H9 (cell line): ENCODE data around the gene EPB41L4B. TPM values are rescaled to one million over a fixed set of nuclear protein-coding genes. Genes with fewer than 3 reads are reported as not detected.

ENCODE experiments used
- DNase-seq: peaks from one replicate; pipeline ENCODE4 v3.0.0-alpha.2; 2017
- H2AFZ ChIP-seq: one replicate; pipeline ENCODE4 v1.6.1; 2013; ENCODE audit warnings: mild to moderate bottlenecking, low read length, control low read depth, moderate library complexity
- H2AK5ac ChIP-seq: 2 replicates; pipeline ENCODE4 v1.6.1; 2013; ENCODE audit warnings: low read length, control low read depth, mixed read lengths; ENCODE audit not compliant: insufficient read length
- H2BK120ac ChIP-seq: one replicate; pipeline ENCODE4 v1.6.1; 2013; ENCODE audit warnings: low read depth, mild to moderate bottlenecking, low read length, control low read depth, inconsistent platforms; ENCODE audit not compliant: poor library complexity, severe bottlenecking
- H2BK12ac ChIP-seq: 2 replicates; pipeline ENCODE4 v1.6.1; 2013; ENCODE audit warnings: low read length, control low read depth, mixed read lengths, low read depth; ENCODE audit not compliant: insufficient read length
- H2BK15ac ChIP-seq: 2 replicates; pipeline ENCODE4 v1.6.1; 2013; ENCODE audit warnings: low read depth, low read length, control low read depth
- H2BK20ac ChIP-seq: one replicate; pipeline ENCODE4 v1.6.1; 2013; ENCODE audit warnings: low read depth, mild to moderate bottlenecking, low read length, control low read depth, inconsistent platforms; ENCODE audit not compliant: poor library complexity, severe bottlenecking
- H2BK5ac ChIP-seq: 2 replicates; pipeline ENCODE4 v1.6.1; 2013; ENCODE audit warnings: low read length, control low read depth, mixed read lengths; ENCODE audit not compliant: insufficient read length
- H3K14ac ChIP-seq: 2 replicates; pipeline ENCODE4 v1.6.1; 2013; ENCODE audit warnings: low read length, control low read depth; ENCODE audit not compliant: insufficient read depth
- H3K18ac ChIP-seq: 2 replicates; pipeline ENCODE4 v1.6.1; 2013; ENCODE audit warnings: low read depth, mild to moderate bottlenecking, mixed read lengths, low read length, control low read depth; ENCODE audit not compliant: insufficient read length
- H3K23ac ChIP-seq: 2 replicates; pipeline ENCODE4 v1.6.1; 2013; ENCODE audit warnings: low read length, control low read depth, mixed read lengths, low read depth; ENCODE audit not compliant: insufficient read length
- H3K23me2 ChIP-seq: 2 replicates; pipeline ENCODE4 v1.6.1; 2013; ENCODE audit warnings: low read depth, mild to moderate bottlenecking, mixed read lengths, low read length, control low read depth; ENCODE audit not compliant: insufficient read length, poor library complexity, severe bottlenecking
- H3K27ac ChIP-seq: 2 replicates; pipeline ENCODE4 v1.5.1; 2013; ENCODE audit warnings: low read length, control low read depth, mixed read lengths, low read depth; ENCODE audit not compliant: insufficient read length
- H3K27me3 ChIP-seq: 2 replicates; pipeline ENCODE4 v1.6.1; 2013; ENCODE audit warnings: low read length, control low read depth, inconsistent platforms; ENCODE audit not compliant: insufficient read depth
- H3K4ac ChIP-seq: 2 replicates; pipeline ENCODE4 v1.6.1; 2013; ENCODE audit warnings: low read depth, mild to moderate bottlenecking, control low read depth, inconsistent platforms, low read length, moderate library complexity
- H3K4me1 ChIP-seq: 2 replicates; pipeline ENCODE4 v1.6.1; 2013; ENCODE audit warnings: low read length, control low read depth, inconsistent platforms; ENCODE audit not compliant: insufficient read depth
- H3K4me2 ChIP-seq: 2 replicates; pipeline ENCODE4 v1.6.1; 2013; ENCODE audit warnings: low read length, control low read depth, mixed read lengths; ENCODE audit not compliant: insufficient read length, insufficient read depth
- H3K56ac ChIP-seq: 2 replicates; pipeline ENCODE4 v1.6.1; 2013; ENCODE audit warnings: low read depth, mild to moderate bottlenecking, mixed read lengths, low read length, control low read depth; ENCODE audit not compliant: insufficient read length
- H3K79me1 ChIP-seq: 2 replicates; pipeline ENCODE4 v1.6.1; 2013; ENCODE audit warnings: low read depth, mild to moderate bottlenecking, moderate library complexity, low read length, control low read depth, inconsistent platforms; ENCODE audit not compliant: insufficient read depth, poor library complexity, severe bottlenecking
- H3K79me2 ChIP-seq: 2 replicates; pipeline ENCODE4 v1.6.1; 2013; ENCODE audit warnings: low read length, control low read depth, inconsistent platforms; ENCODE audit not compliant: insufficient read depth
- H3K9ac ChIP-seq: 2 replicates; pipeline ENCODE4 v1.6.1; 2013; ENCODE audit warnings: low read length, control low read depth, mixed read lengths; ENCODE audit not compliant: insufficient read length; ENCODE audit errors: extremely low read depth
- H3K9me3 ChIP-seq: one replicate; pipeline ENCODE4 v1.6.1; 2013; ENCODE audit warnings: low read depth, low read length, inconsistent platforms; ENCODE audit not compliant: control insufficient read depth
- H3T11ph ChIP-seq: one replicate; pipeline ENCODE4 v1.6.1; 2013; ENCODE audit warnings: mild to moderate bottlenecking, low read length, control low read depth, inconsistent platforms
- H4K20me1 ChIP-seq: one replicate; pipeline ENCODE4 v1.6.1; 2013; ENCODE audit not compliant: control insufficient read depth, insufficient read length, insufficient read depth
- H4K5ac ChIP-seq: 2 replicates; pipeline ENCODE4 v1.6.1; 2013; ENCODE audit warnings: low read depth, mild to moderate bottlenecking, mixed read lengths, low read length, control low read depth; ENCODE audit not compliant: insufficient read length
- H4K8ac ChIP-seq: replicated peaks from 2 replicates; pipeline ENCODE4 v1.6.1; 2013; ENCODE audit warnings: low read length, control low read depth, mixed read lengths, low read depth; ENCODE audit not compliant: insufficient read length
- H4K91ac ChIP-seq: 2 replicates; pipeline ENCODE4 v1.6.1; 2013; ENCODE audit warnings: low read depth, mild to moderate bottlenecking, moderate library complexity, mixed read lengths, low read length, control low read depth; ENCODE audit not compliant: insufficient read length
- H3K27ac Mint-ChIP-seq, 3 experiments: 2 replicates in 2 of 3; 3 replicates in 1 of 3; pipeline ENCODE4 v1.8.0; 2020 to 2021; ENCODE audit warnings: mixed read lengths in 3 of 3, mild to moderate bottlenecking in 1 of 3, moderate library complexity in 1 of 3
- H3K27me3 Mint-ChIP-seq: 2 replicates; pipeline ENCODE4 v1.8.0; 2021; ENCODE audit warnings: low read depth, mild to moderate bottlenecking, moderate library complexity, mixed read lengths
- H3K36me3 Mint-ChIP-seq, 3 experiments: 2 replicates in 2 of 3; 3 replicates in 1 of 3; pipeline ENCODE4 v1.8.0; 2020 to 2021; ENCODE audit warnings: low read depth in 3 of 3, mixed read lengths in 3 of 3; ENCODE audit not compliant: insufficient read depth in 1 of 3
- H3K4me1 Mint-ChIP-seq, 2 experiments: 2 replicates each; pipeline ENCODE4 v1.8.0; 2020; ENCODE audit warnings: mixed read lengths in 2 of 2
- H3K4me3 Mint-ChIP-seq, 2 experiments: 2 replicates in 1 of 2; 3 replicates in 1 of 2; pipeline ENCODE4 v1.8.0; 2020 to 2021; ENCODE audit warnings: mild to moderate bottlenecking in 2 of 2, mixed read lengths in 2 of 2, moderate library complexity in 1 of 2
- H3K9me3 Mint-ChIP-seq, 2 experiments: 2 replicates in 1 of 2; 3 replicates in 1 of 2; pipeline ENCODE4 v1.8.0; 2020; ENCODE audit warnings: mild to moderate bottlenecking in 2 of 2, mixed read lengths in 2 of 2, moderate library complexity in 1 of 2
- WGBS: extraction: QIAGEN DNeasy Blood & Tissue Kit; methylation state at CpG from one replicate; pipeline ENCODE4 v1.1.7; 2013; ENCODE audit warnings: missing lambda C conversion rate, low lambda C conversion rate, mixed read lengths; ENCODE audit not compliant: insufficient read length; ENCODE audit errors: extremely low coverage; 5-methylcytosine and 5-hydroxymethylcytosine counted together
- total RNA-seq: library from RNA; stranded (reverse); gene quantifications from 2 replicates; pipeline ENCODE4 v1.2.1, GENCODE V29; 2021
- TF ChIP-seq, protein P1 (sequence below): fragments of 200-600 bp; sonication (generic); conservative IDR thresholded peaks from 3 replicates; pipeline ENCODE4 v1.8.0; 2021; ENCODE audit warnings: antibody characterized with exemption, mild to moderate bottlenecking

EPB41L4B gene
- total RNA-seq, 1 experiment from 2014 or later: 18.9 TPM

DNA sequence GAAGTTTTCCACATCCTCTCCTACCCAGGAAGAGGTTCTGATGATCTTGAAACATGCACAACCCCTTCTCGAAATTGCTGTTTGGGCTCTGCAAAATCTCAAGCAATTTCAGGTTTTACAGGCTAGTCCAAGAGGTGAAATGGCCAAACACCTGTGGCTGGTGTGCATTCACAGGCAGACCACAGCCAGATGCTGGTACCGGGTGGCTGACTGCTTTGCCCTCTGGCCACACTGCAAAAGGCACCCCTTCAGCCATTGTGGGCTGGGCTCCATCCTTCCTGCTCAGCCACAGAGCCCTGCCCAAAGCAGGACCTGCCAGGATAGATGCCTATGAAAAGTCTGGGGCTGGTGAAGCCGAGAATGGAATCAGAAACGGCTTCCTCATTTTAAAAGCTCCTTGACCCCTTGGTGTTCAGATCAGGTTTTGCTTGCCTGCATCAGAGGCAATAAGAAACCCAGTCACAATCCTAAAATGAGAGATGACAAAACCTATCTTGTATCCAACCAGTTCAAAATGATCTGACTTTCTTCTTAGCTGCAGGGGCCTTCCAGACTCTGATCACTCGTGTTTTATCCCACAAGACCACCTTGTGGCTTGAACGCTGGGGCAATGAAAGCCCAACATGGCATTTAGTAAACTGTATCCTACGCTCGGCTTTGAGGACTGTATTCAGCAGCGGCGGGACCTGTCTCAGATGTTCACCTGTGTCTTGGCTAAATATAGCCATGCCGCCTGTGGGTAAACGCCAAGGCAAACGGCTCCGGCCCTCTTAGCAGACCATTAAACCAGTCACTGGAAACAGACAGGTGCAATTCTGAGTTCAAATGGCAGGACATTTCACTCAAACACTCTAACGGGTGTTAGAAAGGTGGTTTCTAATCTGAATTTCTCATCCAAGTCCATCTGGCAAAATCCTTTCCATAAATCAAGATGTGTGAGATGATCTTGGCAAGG is 49.6 kb downstream of the EPB41L4B start:
- Histone ChIP-seq H2AK5ac (no peak overlapping the region), H3K18ac (no peak overlapping the region), H4K91ac (no peak overlapping the region), H3K9ac (no peak overlapping the region), H3K56ac (no peak overlapping the region), H2BK120ac (no peak overlapping the region), H3K4ac (no peak overlapping the region), H3K14ac (no peak overlapping the region), H3K79me1 (no peaks in the 10 kb centered on the region), H3T11ph (no peak overlapping the region), H3K4me2 (no peak overlapping the region), H3K4me1 (peaks cover 5% of the 10 kb centered on the region; the same call in 1 of the 2 replicates), H3K23me2 (no peaks in the 10 kb centered on the region), H4K5ac (no peak overlapping the region), H4K20me1 (no peaks in the 10 kb centered on the region), H2AFZ (no peak overlapping the region), H2BK12ac (no peak overlapping the region), H2BK15ac (no peak overlapping the region), H3K23ac (no peak overlapping the region), H3K9me3 (no peaks in the 10 kb centered on the region), H3K79me2 (no peaks in the 10 kb centered on the region), H3K27me3 (no peaks in the 10 kb centered on the region), H2BK20ac (no peak overlapping the region), H4K8ac (no peak overlapping the region), H3K27ac (no peak overlapping the region), H2BK5ac (no peak overlapping the region)
- no peak for DNase-seq
- Mint-ChIP-seq H3K36me3 (peaks cover 7 to 24% (median 17%) of the 10 kb centered on the region in 3 experiments), H3K4me3 (no peak overlapping the region), H3K27ac (0 out of 7 replicates have a peak overlapping the region, but pooled peaks of 2 of the 3 experiments have one; percentile 7 to 57), H3K27me3 (no peaks in the 10 kb centered on the region), H3K9me3 (peaks cover 0 to 2% of the 10 kb centered on the region in 2 experiments; a peak in 2 of 5 replicates), H3K4me1 (peaks cover 19% of the 10 kb centered on the region in 2 experiments)
- WGBS: no CpG with 5 or more reads among the region's 15 CpGs
- TF ChIP-seq, protein P1, sequence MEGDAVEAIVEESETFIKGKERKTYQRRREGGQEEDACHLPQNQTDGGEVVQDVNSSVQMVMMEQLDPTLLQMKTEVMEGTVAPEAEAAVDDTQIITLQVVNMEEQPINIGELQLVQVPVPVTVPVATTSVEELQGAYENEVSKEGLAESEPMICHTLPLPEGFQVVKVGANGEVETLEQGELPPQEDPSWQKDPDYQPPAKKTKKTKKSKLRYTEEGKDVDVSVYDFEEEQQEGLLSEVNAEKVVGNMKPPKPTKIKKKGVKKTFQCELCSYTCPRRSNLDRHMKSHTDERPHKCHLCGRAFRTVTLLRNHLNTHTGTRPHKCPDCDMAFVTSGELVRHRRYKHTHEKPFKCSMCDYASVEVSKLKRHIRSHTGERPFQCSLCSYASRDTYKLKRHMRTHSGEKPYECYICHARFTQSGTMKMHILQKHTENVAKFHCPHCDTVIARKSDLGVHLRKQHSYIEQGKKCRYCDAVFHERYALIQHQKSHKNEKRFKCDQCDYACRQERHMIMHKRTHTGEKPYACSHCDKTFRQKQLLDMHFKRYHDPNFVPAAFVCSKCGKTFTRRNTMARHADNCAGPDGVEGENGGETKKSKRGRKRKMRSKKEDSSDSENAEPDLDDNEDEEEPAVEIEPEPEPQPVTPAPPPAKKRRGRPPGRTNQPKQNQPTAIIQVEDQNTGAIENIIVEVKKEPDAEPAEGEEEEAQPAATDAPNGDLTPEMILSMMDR: no peak
